ENCODE results near the gene AHCYL2.

The AHCYL2 gene

DNA sequence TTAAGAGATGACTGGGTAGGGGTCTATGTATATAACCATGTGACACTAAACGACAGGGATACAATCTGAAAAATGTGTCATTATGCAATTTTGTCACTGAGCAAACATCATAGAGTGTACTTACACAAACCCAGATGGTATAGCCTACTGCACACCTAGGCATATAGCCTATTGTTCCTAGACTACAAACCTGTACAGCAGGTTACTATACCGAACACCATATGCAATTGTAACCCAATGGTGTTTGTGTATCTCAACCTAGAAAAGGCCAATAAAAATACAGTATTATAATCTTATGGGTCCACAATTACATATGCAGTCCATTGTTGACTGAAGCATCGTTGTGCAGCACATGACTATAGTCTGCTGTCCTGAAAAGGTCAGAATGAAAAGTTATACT, 232.3 kb downstream of the AHCYL2 start:
- H3K27ac ChIP-seq = no peak overlapping the region
- DNase-seq = no peak
- no peaks in the 10 kb centered on the region for H3K9me3 ChIP-seq (ENCODE audit: severe bottlenecking)
- H3K27me3 ChIP-seq (ENCODE audit: insufficient read depth, low read depth, severe bottlenecking) = no peaks in the 10 kb centered on the region
- TF ChIP-seq CTCF (IDR thresholded peaks at IDR 0.05; ENCODE audit: low read depth, low read length) = no peak
- no peak overlapping the region for H3K4me3 ChIP-seq (ENCODE audit: low read depth, low read length)
- peaks cover 86% of the 10 kb centered on the region for H3K36me3 ChIP-seq

- DNase-seq = no peak
- Histone ChIP-seq H3K9me3 (ENCODE audit: severe bottlenecking) (no peaks in the 10 kb centered on the region), H3K36me3 (peaks cover 94% of the 10 kb centered on the region), H3K4me3 (ENCODE audit: low read depth, low read length) (no peak overlapping the region), H3K27ac (no peak overlapping the region), H3K27me3 (ENCODE audit: insufficient read depth, low read depth, severe bottlenecking) (no peaks in the 10 kb centered on the region)
- no peak for TF ChIP-seq CTCF (IDR thresholded peaks at IDR 0.05; ENCODE audit: low read depth, low read length)
Observed at GRCh38 chr7:129458171-129458570, 233.3 kb downstream of the AHCYL2 start.

GRCh38 chr7:129461809-129462208, 237.0 kb downstream of the AHCYL2 start:
- TF ChIP-seq CTCF (IDR thresholded peaks at IDR 0.05; ENCODE audit: low read depth, low read length) = no peak
- peaks cover 98% of the 10 kb centered on the region for H3K36me3 ChIP-seq
- no peaks in the 10 kb centered on the region for H3K27me3 ChIP-seq (ENCODE audit: insufficient read depth, low read depth, severe bottlenecking)
- DNase-seq = no peak
- H3K27ac ChIP-seq = no peak overlapping the region
- H3K4me3 ChIP-seq (ENCODE audit: low read depth, low read length) = no peak overlapping the region
- H3K9me3 ChIP-seq (ENCODE audit: severe bottlenecking) = no peaks in the 10 kb centered on the region

DNA sequence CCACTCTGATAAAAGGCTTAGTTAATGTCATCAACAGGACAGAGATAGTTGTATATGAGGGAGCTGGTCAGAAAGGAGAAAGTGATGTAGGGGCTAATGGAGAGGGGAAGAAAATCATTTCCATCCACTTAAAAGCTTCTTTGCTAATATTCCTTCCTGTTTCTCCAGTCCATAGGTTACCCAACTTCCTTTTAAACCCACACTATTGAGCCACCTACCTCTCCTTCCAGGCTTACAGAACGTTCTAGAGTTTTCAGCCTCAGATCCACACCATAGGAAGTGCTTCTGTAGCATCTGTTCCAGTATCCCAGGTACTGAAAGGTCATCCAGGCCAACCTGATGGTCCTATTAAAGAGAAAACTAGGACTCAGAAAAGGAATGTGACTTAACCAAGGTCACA, 237.6 kb downstream of the AHCYL2 start:
- no peak overlapping the region for H3K4me3 ChIP-seq (ENCODE audit: low read depth, low read length)
- no peak overlapping the region for H3K27ac ChIP-seq
- H3K36me3 ChIP-seq = peaks cover 98% of the 10 kb centered on the region
- H3K27me3 ChIP-seq (ENCODE audit: insufficient read depth, low read depth, severe bottlenecking) = no peaks in the 10 kb centered on the region
- no peaks in the 10 kb centered on the region for H3K9me3 ChIP-seq (ENCODE audit: severe bottlenecking)
- no peak for DNase-seq
- TF ChIP-seq CTCF (IDR thresholded peaks at IDR 0.05; ENCODE audit: low read depth, low read length) = no peak

GRCh38 chr7:129464194-129464593, 239.4 kb downstream of the AHCYL2 start:
- DNase-seq = no peak
- Histone ChIP-seq H3K36me3 (peaks cover 88% of the 10 kb centered on the region), H3K27ac (no peak overlapping the region), H3K9me3 (ENCODE audit: severe bottlenecking) (no peaks in the 10 kb centered on the region), H3K27me3 (ENCODE audit: insufficient read depth, low read depth, severe bottlenecking) (no peaks in the 10 kb centered on the region), H3K4me3 (ENCODE audit: low read depth, low read length) (no peak overlapping the region)
- TF ChIP-seq CTCF (IDR thresholded peaks at IDR 0.05; ENCODE audit: low read depth, low read length) = no peak

- H3K9me3 ChIP-seq (ENCODE audit: severe bottlenecking) = no peaks in the 10 kb centered on the region
- H3K27ac ChIP-seq = no peak overlapping the region
- no peak for TF ChIP-seq CTCF (IDR thresholded peaks at IDR 0.05; ENCODE audit: low read depth, low read length)
- H3K27me3 ChIP-seq (ENCODE audit: insufficient read depth, low read depth, severe bottlenecking) = no peaks in the 10 kb centered on the region
- H3K36me3 ChIP-seq = peaks cover 79% of the 10 kb centered on the region
- no peak overlapping the region for H3K4me3 ChIP-seq (ENCODE audit: low read depth, low read length)
- DNase-seq = no peak
Observed at GRCh38 chr7:129465080-129465479, 240.2 kb downstream of the AHCYL2 start.
